Vagina (tissue), 2 donors: Measurements from ENCODE around the gene MAST4.

ENCODE experiments used
- CTCF ChIP-seq, 3 experiments: fragments of 450-650 bp in 2 of 3; fragments of 200-600 bp in 1 of 3; sonication (generic) in 1 of 3; IDR thresholded peaks; one replicate each; pipeline ENCODE4 v1.5.1; 2017 to 2019; ENCODE audit warnings: antibody characterized with exemption in 3 of 3, mild to moderate bottlenecking in 2 of 3, moderate library complexity in 2 of 3
- POLR2A ChIP-seq, 2 donors: fragments of 450-650 bp; IDR thresholded peaks; one replicate each; pipeline ENCODE4 v1.6.1; 2017; ENCODE audit warnings: antibody characterized with exemption in 2 of 2, mild to moderate bottlenecking in 2 of 2, moderate library complexity in 2 of 2

GRCh38 chr5:67133776-67134175, 537.6 kb downstream of the MAST4 start:
- TF ChIP-seq CTCF (IDR thresholded peaks at IDR 0.05) (no peak), POLR2A (IDR thresholded peaks at IDR 0.05) (no peak)
